ENCODE data around the gene MARVELD3.

MARVELD3 gene

GRCh38 chr16:71622088-71622487, 3.9 kb upstream of the MARVELD3 start:
- DNase-seq (ENCODE audit: low read depth in 1 of 2, low spot score in 1 of 2) = no peak

DNA sequence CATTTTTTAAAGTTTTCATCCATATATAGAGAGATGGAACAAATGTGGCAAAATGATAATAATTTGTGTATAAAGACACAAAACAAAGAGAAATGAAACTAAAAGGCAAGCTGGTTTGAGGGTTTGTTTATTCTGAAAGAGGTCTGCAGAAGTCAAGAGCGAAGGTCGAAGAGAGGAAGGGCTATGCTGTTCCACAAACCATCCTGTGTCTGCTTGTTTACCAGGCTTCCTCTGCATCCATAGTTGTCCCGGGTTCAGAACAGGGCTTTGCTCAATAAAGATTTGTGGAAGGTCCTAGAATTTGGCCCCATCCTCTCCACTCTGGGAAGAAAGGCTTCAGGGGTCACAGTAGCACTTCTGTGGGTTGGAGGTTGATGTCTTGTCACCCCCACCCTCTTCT, 2.4 kb upstream of the MARVELD3 start:
- DNase-seq (ENCODE audit: low read depth in 1 of 2, low spot score in 1 of 2) = no peak

GRCh38 chr16:71625113-71625850, 702 bp upstream of the MARVELD3 start:
- DNase-seq (ENCODE audit: low read depth in 1 of 2, low spot score in 1 of 2) = no peak

GRCh38 chr16:71626858-71627213, 852 bp downstream of the MARVELD3 start:
- no peak for DNase-seq (ENCODE audit: low read depth in 1 of 2, low spot score in 1 of 2)

GRCh38 chr16:71627731-71628181, 1.8 kb downstream of the MARVELD3 start:
- DNase-seq (ENCODE audit: low read depth in 1 of 2, low spot score in 1 of 2) = no peak

GRCh38 chr16:71628810-71629209, 2.8 kb downstream of the MARVELD3 start:
- DNase-seq (ENCODE audit: low read depth in 1 of 2, low spot score in 1 of 2) = no peak

DNA sequence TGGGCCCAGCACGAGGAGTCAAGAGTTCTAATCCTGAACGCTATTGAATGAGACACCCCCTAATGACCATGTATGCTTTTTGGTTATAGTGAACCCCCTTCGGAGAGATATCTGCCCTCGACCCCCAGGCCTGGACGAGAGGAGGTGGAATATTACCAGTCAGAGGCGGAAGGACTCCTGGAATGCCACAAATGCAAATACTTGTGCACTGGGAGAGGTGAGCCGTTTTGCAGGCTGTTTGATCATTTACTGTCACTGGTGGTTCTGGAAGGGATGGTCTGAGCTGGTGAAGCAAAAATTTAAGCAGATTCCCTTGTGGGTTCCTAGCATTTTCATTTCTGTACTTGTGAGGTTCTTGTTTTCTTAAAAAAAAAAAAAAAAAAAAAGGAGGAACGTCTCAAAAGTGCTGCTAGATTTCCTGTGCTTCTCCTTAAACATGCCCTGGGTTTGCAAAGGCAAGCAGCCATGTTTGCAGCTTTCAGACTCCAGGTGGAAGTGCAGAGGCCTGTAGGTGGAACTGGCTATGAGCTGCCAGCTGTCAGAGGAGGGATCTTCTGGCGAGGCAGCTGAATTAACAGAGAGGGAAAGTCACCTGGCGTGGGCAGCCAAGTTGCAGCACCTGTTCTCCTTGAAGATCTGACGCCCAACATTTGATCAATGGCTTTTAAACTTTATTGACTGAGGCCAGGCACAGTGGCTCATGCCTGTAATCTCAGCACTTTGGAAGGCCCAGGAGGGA, 3.5 kb downstream of the MARVELD3 start:
- no peak for DNase-seq (ENCODE audit: low read depth in 1 of 2, low spot score in 1 of 2)

GRCh38 chr16:71630808-71631207, 4.8 kb downstream of the MARVELD3 start:
- no peak for DNase-seq (ENCODE audit: low read depth in 1 of 2, low spot score in 1 of 2)

DNA sequence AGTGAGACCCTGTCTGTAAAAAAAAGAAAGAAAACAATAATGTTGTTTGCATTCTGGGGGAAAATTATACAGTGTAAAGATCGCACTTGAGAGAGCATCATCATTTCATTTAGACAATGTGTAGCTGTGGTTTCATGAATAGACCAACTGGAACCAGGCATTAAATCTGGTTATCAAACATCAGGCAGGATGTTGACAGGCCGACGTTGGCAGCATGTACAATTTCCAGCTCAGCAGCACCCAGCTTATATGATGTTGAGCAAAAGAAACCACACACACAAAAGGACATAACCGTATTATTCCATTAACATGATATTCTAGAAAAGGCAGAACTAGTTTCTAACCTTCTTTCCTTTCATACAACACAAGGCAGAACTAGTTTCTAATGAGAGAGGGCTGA, 5.8 kb downstream of the MARVELD3 start:
- DNase-seq (ENCODE audit: low read depth in 1 of 2, low spot score in 1 of 2) = no peak

GRCh38 chr16:71635632-71636031, 9.6 kb downstream of the MARVELD3 start:
- DNase-seq (ENCODE audit: low read depth in 1 of 2, low spot score in 1 of 2) = no peak

DNA sequence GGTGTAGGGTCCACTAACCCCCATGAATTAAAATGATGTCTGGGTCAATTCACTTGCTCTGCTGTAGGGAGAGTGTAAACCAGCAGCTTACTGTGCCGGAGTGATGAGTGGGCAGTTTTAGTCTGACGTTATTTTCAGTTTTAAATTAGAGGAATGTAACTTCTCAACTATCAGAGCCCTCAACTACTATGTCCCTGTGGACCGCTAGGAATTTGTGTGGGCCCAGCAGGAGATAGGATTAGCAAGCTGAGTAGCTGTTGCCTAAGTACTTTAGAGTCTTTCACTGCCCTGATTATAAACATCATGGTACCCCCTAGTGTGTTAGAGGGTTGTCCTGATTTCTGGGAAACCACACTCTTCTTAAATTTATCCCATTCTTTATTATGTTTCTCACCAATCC, 11.4 kb downstream of the MARVELD3 start:
- DNase-seq (ENCODE audit: low read depth in 1 of 2, low spot score in 1 of 2) = no peak

GRCh38 chr16:71645450-71645849, 19.5 kb downstream of the MARVELD3 start:
- DNase-seq (ENCODE audit: low read depth in 1 of 2, low spot score in 1 of 2) = no peak

DNA sequence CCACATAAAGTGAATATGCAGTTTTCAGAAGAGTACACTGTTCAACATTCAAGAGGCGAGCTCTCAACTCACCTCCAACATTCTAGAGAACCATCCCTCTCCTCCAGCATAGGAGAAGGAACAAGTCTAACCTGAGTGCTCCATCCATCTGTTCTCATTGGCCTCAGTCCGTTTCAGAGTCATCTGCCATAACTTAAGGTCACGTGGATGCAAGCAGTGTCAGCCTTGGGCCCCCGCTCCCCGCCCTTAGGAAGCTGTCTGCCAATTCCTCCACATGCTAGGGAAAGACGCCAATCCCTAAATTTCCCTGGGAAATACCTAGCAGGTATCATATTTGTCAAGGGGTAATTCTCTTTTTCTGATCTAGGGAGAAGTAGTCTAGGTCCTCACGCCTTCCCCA, 21.4 kb downstream of the MARVELD3 start:
- no peak for DNase-seq (ENCODE audit: low read depth in 1 of 2, low spot score in 1 of 2)

- no peak for DNase-seq (ENCODE audit: low read depth in 1 of 2, low spot score in 1 of 2)
Observed at GRCh38 chr16:71648162-71648561, 22.2 kb downstream of the MARVELD3 start.

DNA sequence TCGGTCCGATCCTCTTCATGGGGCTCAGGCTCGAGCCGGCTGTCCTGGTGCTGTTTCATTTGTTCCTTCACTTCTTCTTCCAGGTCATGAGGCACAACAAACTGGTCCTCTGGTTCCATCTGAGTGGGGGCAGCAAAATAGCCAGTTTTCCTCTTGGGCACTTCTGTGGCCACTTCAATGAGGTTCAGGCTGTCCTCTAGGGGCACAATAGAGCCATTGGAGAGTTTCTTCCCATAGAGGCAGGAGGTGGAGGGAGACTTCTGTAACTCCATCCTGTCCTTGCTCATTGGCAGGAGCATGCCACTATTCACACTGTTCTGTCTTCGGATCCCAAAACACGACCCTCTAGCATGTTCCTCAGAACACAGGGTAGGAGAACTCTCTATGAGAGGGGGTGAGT, 22.9 kb downstream of the MARVELD3 start:
- no peak for DNase-seq (ENCODE audit: low read depth in 1 of 2, low spot score in 1 of 2)

DNA sequence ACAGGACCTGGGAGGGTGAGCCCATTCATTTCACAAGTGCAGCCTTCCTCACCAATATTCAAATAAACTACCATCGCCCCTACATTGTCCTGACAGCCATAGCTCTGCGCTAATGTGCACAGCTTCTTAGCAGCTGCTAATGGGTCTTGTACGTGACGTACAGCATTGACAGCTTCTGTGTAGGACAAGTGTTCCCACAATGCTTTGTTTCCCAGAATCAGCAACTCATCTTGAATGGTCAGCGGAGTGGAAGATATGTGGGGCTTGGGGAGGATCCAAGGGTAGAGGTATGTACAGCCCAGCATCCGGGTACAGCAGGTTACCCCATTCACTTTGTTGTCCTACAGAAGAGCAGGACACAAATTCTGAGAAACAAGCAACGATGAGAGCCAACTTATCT, 23.7 kb downstream of the MARVELD3 start:
- DNase-seq (ENCODE audit: low read depth in 1 of 2, low spot score in 1 of 2) = no peak

DNA sequence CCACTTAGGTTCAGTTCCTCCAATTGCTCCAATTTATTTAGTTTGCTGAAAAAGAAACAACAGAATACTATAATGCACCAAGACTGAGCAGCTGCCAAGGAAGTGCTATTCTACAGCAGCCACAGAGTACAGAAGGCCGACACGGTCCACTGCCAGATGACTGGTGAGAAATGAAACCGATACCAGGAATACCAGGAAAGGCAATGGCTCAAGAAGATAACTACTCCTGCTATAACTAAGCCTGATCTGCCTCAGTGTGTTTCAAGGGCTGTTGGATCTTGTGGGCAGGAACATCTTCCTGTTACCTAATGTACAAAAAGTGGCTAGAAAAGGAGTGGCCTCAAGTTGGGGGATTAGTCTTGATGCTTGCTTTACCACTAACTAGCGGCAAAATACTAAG, 32.8 kb downstream of the MARVELD3 start:
- DNase-seq (ENCODE audit: low read depth in 1 of 2, low spot score in 1 of 2) = no peak

- DNase-seq (ENCODE audit: low read depth in 1 of 2, low spot score in 1 of 2) = no peak
Observed at GRCh38 chr16:71659471-71659870, 33.5 kb downstream of the MARVELD3 start.

DNA sequence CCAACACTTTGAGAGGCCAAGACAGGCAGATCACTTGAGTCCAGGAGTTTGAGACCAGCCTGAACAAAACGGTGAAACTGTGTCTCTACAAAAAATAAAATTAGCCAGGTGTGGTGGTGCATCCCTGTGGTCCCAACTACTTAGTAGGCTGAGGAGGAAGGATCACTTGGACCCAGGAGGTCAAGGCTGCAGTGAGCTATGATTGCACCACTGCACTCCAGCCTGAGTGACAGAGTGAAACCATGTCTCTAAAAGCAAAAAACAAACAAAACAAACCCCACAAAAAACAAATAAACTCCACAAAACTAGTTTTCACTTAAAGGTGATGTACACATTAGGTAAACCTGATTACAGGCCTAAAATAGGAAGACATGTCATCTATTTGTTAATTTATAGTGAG, 40.3 kb downstream of the MARVELD3 start:
- no peak for DNase-seq (ENCODE audit: low read depth in 1 of 2, low spot score in 1 of 2)

- no peak for DNase-seq (ENCODE audit: low read depth in 1 of 2, low spot score in 1 of 2)
Observed at GRCh38 chr16:71666928-71667707, 41.1 kb downstream of the MARVELD3 start.

- DNase-seq (ENCODE audit: low read depth in 1 of 2, low spot score in 1 of 2) = no peak
Observed at GRCh38 chr16:71669926-71670536, 44.0 kb downstream of the MARVELD3 start.

GRCh38 chr16:71670537-71670936, 44.6 kb downstream of the MARVELD3 start:
- DNase-seq (ENCODE audit: low read depth in 1 of 2, low spot score in 1 of 2) = no peak
